CD4-positive, alpha-beta T cell treated with Interleukin-15 for 1 hour (primary cell): ENCODE results near the gene ONECUT2.
"Not testable (repeated sequence)": the region's sequence is repeated elsewhere in the genome, so short reads cannot be mapped to it uniquely, and the experiment has no call there.

ENCODE experiments used
- DNase-seq: peaks from one replicate; pipeline ENCODE4 v3.0.0-alpha.2; 2020

The ONECUT2 gene

GRCh38 chr18:57434536-57435494 lies at the start of gene ONECUT2:
Gene ONECUT2, plus strand, starts transcription at chr18:57435374. Its CDS starts 343 bp downstream, at chr18:57435717.
- peak; percentile 68 for DNase-seq

- DNase-seq: no peak
Observed at GRCh38 chr18:57389271-57389670, 45.9 kb upstream of the ONECUT2 start.

- no peak for DNase-seq
Observed at GRCh38 chr18:57390044-57390443, 45.1 kb upstream of the ONECUT2 start.

- DNase-seq: not testable (repeated sequence)
Observed at GRCh38 chr18:57394749-57395148, 40.4 kb upstream of the ONECUT2 start.

GRCh38 chr18:57396831-57397230 lies 38.3 kb upstream of the ONECUT2 start:
- DNase-seq: not testable (repeated sequence)

- no peak for DNase-seq
Observed at GRCh38 chr18:57397440-57398132, 37.6 kb upstream of the ONECUT2 start.

GRCh38 chr18:57404345-57404744 lies 30.8 kb upstream of the ONECUT2 start:
- DNase-seq: no peak

GRCh38 chr18:57409650-57410049 lies 25.5 kb upstream of the ONECUT2 start:
- DNase-seq: no peak

- DNase-seq: no peak
Observed at GRCh38 chr18:57410749-57411148, 24.4 kb upstream of the ONECUT2 start.

GRCh38 chr18:57416542-57416941 lies 18.6 kb upstream of the ONECUT2 start:
- DNase-seq: no peak

GRCh38 chr18:57422313-57422872 lies 12.8 kb upstream of the ONECUT2 start:
- DNase-seq: no peak

GRCh38 chr18:57423821-57424220 lies 11.4 kb upstream of the ONECUT2 start:
- DNase-seq: no peak

- no peak for DNase-seq
Observed at GRCh38 chr18:57425096-57425495, 10.1 kb upstream of the ONECUT2 start.

- DNase-seq: no peak
Observed at GRCh38 chr18:57426187-57426586, 9.0 kb upstream of the ONECUT2 start.

- no peak for DNase-seq
Observed at GRCh38 chr18:57427429-57428201, 7.6 kb upstream of the ONECUT2 start.

- no peak for DNase-seq
Observed at GRCh38 chr18:57428221-57429150, 6.7 kb upstream of the ONECUT2 start.

- no peak for DNase-seq
Observed at GRCh38 chr18:57429167-57430078, 5.8 kb upstream of the ONECUT2 start.

- DNase-seq: no peak
Observed at GRCh38 chr18:57430079-57431001, 4.8 kb upstream of the ONECUT2 start.

- DNase-seq: no peak
Observed at GRCh38 chr18:57431002-57431382, 4.2 kb upstream of the ONECUT2 start.
